GM12878 (cell line): ENCODE data around the gene ATP7A. TPM values are rescaled to one million over a fixed set of nuclear protein-coding genes. Genes with fewer than 3 reads are reported as not detected.

Experiments used
- ATAC-seq: fragments of 200-7000 bp; cut with Tn5 transposase; 3 replicates; pipeline ENCODE4 v1.9.1; 2020; ENCODE audit warnings: mild to moderate bottlenecking, moderate library complexity
- BruUV-seq: library from RNA; stranded (reverse); fragments of 400-500 nt; replicated peaks from 2 replicates; lab custom pipeline; 2021; lab: Mats Ljungman, UMichigan
- CTCF ChIA-PET: fragments of 300-600 bp; sonication (Branson Sonifier 250); formaldehyde crosslinking; extraction: SDS; loops from one replicate; lab custom pipeline; 2021; ENCODE audit warnings: inconsistent platforms; lab: Yijun Ruan, JAX
- POLR2A ChIA-PET: fragments of 350-600 bp; formaldehyde crosslinking; extraction: SDS; loops from one replicate; lab custom pipeline; 2021; ENCODE audit warnings: inconsistent platforms; lab: Charles Lee
- RAD21 ChIA-PET: fragments of 300-600 bp; sonication (Branson Sonifier 250); formaldehyde crosslinking; loops from one replicate; lab custom pipeline; 2023; ENCODE audit warnings: antibody characterized with exemption; ENCODE audit not compliant: unreplicated experiment; lab: Charles Lee
- SMC1A ChIA-PET: fragments of 300-600 bp; sonication (Branson Sonifier 250); formaldehyde crosslinking; loops from one replicate; lab custom pipeline; 2023; ENCODE audit not compliant: unreplicated experiment, uncharacterized antibody; lab: Charles Lee
- DNase-seq: peaks from one replicate; pipeline ENCODE4 v3.0.0-alpha.2; 2011; ENCODE audit warnings: low read depth, low spot score
- FAIRE-seq: peaks from 3 replicates; lab custom pipeline; 2011; peaks lifted over from hg19 to GRCh38; lab: Jason Lieb, UNC
- H2AFZ ChIP-seq: 2 replicates; pipeline ENCODE4 v1.6.0; 2011; ENCODE audit warnings: low read depth, low read length, control low read depth; ENCODE audit not compliant: control insufficient read depth
- H3K27ac ChIP-seq: 2 replicates; pipeline ENCODE4 v1.5.1; 2011; ENCODE audit warnings: control low read depth; ENCODE audit not compliant: control insufficient read depth, insufficient read depth
- H3K27me3 ChIP-seq, 2 experiments: replicated peaks in 1 of 2; 2 replicates each; pipeline versions ENCODE4 v1.6.0 to v1.6.1; 2011; ENCODE audit warnings: low read length in 1 of 2; ENCODE audit not compliant: control insufficient read depth in 2 of 2, insufficient read depth in 2 of 2
- H3K36me3 ChIP-seq, 2 experiments: 2 replicates each; pipeline ENCODE4 v1.5.1; 2011; ENCODE audit warnings: low read length in 1 of 2; ENCODE audit not compliant: control insufficient read depth in 2 of 2, insufficient read depth in 2 of 2
- H3K4me1 ChIP-seq: 2 replicates; pipeline ENCODE4 v1.6.1; 2011; ENCODE audit warnings: mild to moderate bottlenecking, low read length, moderate library complexity, mixed read lengths; ENCODE audit not compliant: control insufficient read depth, insufficient read depth
- H3K4me2 ChIP-seq: 2 replicates; pipeline ENCODE4 v1.6.0; 2011; ENCODE audit warnings: control low read depth; ENCODE audit not compliant: control insufficient read depth, insufficient read depth
- H3K4me3 ChIP-seq: fragments of 200-600 bp; sonication (generic); 2 replicates; pipeline ENCODE4 v1.5.1; 2016
- H3K79me2 ChIP-seq: 2 replicates; pipeline ENCODE4 v1.6.0; 2011; ENCODE audit warnings: low read length; ENCODE audit not compliant: control insufficient read depth, insufficient read depth
- H3K9ac ChIP-seq: 2 replicates; pipeline ENCODE4 v1.8.0; 2011; ENCODE audit warnings: low read length, control low read depth, mixed read lengths; ENCODE audit not compliant: control insufficient read depth, insufficient read depth
- H3K9me3 ChIP-seq: replicated peaks from 3 replicates; pipeline ENCODE4 v1.5.1; 2011; ENCODE audit warnings: mild to moderate bottlenecking, low read length; ENCODE audit not compliant: control insufficient read depth, insufficient read depth
- H4K20me1 ChIP-seq: 2 replicates; pipeline ENCODE4 v1.6.0; 2011; ENCODE audit not compliant: control insufficient read depth, insufficient read depth
- ESRRA ChIP-seq: IDR thresholded peaks from 2 replicates; pipeline ENCODE4 v1.6.1; 2012; ENCODE audit warnings: mild to moderate bottlenecking, low read length, improper control_type of control experiment
- KDM1A ChIP-seq: fragments of 200-600 bp; sonication (generic); IDR thresholded peaks from 2 replicates; pipeline ENCODE4 v1.6.1; 2016; ENCODE audit warnings: borderline replicate concordance
- YBX1 ChIP-seq: fragments of 450-650 bp; IDR thresholded peaks from 2 replicates; pipeline ENCODE4 v1.6.1; 2016; ENCODE audit warnings: antibody characterized with exemption
- WGBS: methylation state at CpG from one replicate; pipeline ENCODE4 v1.1.6; 2016; ENCODE audit warnings: low lambda C conversion rate; ENCODE audit not compliant: insufficient replicate concordance, insufficient coverage; ENCODE audit errors: missing lambda C conversion rate; 5-methylcytosine and 5-hydroxymethylcytosine counted together
- in situ Hi-C: fragments of 300-500 bp; cut with MboI; formaldehyde crosslinking; loops from 9 replicates; pipeline ENCODE4 v1.14.3; 2018; ENCODE audit warnings: mixed read lengths
- intact Hi-C: fragments of 100-400 bp; cut with micrococcal nuclease; formaldehyde crosslinking; loops from one replicate; pipeline ENCODE4 v1.14.2; 2022; ENCODE audit not compliant: unreplicated experiment
- polyA plus RNA-seq, 11 experiments: library from polyadenylated mRNA; depleted of rRNA in 4 of 11; unstranded in 6 of 11; stranded (reverse) in 5 of 11; fragments of >200 nt; fragmentation: Nextera tagmentation in 4 of 11; fragmentation: Illumina TruSeq in 1 of 11; extraction: Ambion mirVana in 4 of 11; extraction: Trizol in 1 of 11; gene quantifications; 1 replicate in 1 of 11; 2 replicates in 10 of 11; pipeline versions ENCODE4 v1.2.1 to v1.2.3, GENCODE V29; 2011 to 2016; ENCODE audit warnings: inconsistent platforms in 2 of 11, missing spikeins in 2 of 11, low read depth in 1 of 11
- total RNA-seq, 4 experiments: library from RNA; depleted of rRNA in 3 of 4; stranded (reverse); fragments of >200 nt in 3 of 4; fragmentation: Illumina TruSeq in 1 of 4; extraction: Trizol in 1 of 4; gene quantifications; 2 replicates each; pipeline versions ENCODE4 v1.2.1 to v1.2.3, GENCODE V29; 2013 to 2021
- TF ChIP-seq, protein P1 (sequence below): fragments of 150-350 bp; IDR thresholded peaks from 2 replicates; pipeline ENCODE4 v1.6.1; 2014; ENCODE audit warnings: mild to moderate bottlenecking, low read depth, low read length

ATP7A gene
- total and polyA plus RNA-seq, 10 of the 15 experiments (the other 5 are each of a cell fraction or from before 2014, with no cell fraction given), result 2.5 to 12.0 (median 7.6) TPM

DNA sequence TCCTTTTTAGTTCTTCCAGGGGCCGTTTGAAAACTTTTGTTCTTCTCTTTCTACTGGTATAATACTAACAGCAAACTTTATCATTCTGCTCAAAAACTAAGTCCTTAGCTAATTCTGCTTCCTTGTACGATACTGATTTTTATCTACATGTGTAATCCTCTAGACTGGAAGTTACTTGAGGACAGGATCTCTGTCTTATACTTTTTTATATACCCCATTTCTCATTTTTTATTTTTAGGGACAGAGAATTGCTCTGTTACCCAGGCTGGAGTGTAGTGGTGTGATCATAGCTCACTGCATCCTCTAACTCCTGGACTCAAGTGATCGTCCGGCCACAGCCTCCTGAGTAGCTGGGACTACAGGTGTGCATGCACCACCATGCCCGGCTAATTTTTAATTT is 9.0 kb upstream of the ATP7A start:
- SMC1A ChIA-PET, result interaction anchor here (1.1 to 1.7 kb wide), 2 partner anchors 12 to 128 kb away, joined by 3 to 6 read pairs; no protein-coding TSS in a partner anchor
- Histone ChIP-seq H3K27ac (no peak overlapping the region), H4K20me1 (no peaks in the 10 kb centered on the region), H3K4me2 (peak overlapping the region; percentile 33; the same call in 1 of the 2 replicates), H3K27me3 (no peaks in the 10 kb centered on the region), H3K36me3 (no peaks in the 10 kb centered on the region; a peak in 1 of 4 replicates), H3K9me3 (no peaks in the 10 kb centered on the region; the same call in 2 of the 3 replicates), H3K79me2 (peaks cover 34% of the 10 kb centered on the region), H3K4me1 (no peaks in the 10 kb centered on the region), H3K9ac (no peak overlapping the region), H3K4me3 (peak overlapping the region; percentile 44; the same call in 1 of the 2 replicates), H2AFZ (no peak overlapping the region)
- DNase-seq, result no peak
- in situ Hi-C loops (loop anchor here (10.0 kb wide), 1 partner anchor 123 kb away; no protein-coding TSS in a partner anchor), intact Hi-C loops (no loop called here)
- 66% methylated on average over 5 of the region's 5 CpGs for WGBS
- RAD21 ChIA-PET, result interaction anchor here (1.0 to 2.9 kb wide), 3 partner anchors 8 to 128 kb away, joined by 6 to 31 read pairs (median 11); partner anchors contain the start of gene ATP7A
- FAIRE-seq, result no peak
- TF ChIP-seq ESRRA (no peak), KDM1A (no peak), YBX1 (no peak)
- TF ChIP-seq, protein P1, sequence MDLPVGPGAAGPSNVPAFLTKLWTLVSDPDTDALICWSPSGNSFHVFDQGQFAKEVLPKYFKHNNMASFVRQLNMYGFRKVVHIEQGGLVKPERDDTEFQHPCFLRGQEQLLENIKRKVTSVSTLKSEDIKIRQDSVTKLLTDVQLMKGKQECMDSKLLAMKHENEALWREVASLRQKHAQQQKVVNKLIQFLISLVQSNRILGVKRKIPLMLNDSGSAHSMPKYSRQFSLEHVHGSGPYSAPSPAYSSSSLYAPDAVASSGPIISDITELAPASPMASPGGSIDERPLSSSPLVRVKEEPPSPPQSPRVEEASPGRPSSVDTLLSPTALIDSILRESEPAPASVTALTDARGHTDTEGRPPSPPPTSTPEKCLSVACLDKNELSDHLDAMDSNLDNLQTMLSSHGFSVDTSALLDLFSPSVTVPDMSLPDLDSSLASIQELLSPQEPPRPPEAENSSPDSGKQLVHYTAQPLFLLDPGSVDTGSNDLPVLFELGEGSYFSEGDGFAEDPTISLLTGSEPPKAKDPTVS, result no peak
- CTCF ChIA-PET, result interaction anchor here (3.2 to 3.8 kb wide), 3 partner anchors 8 to 123 kb away, joined by 21 to 30 read pairs (median 24); partner anchors contain the start of gene ATP7A
- ATAC-seq, result no peak
- no TSS peak for BruUV-seq
- POLR2A ChIA-PET, result interaction anchor here (1.0 to 1.7 kb wide), 4 partner anchors 9 to 172 kb away, joined by 3 to 4 read pairs (median 3); partner anchors contain the start of gene ATP7A
